ENCODE measurements around the gene SMYD3.
"Not testable (repeated sequence)": the region's sequence is repeated elsewhere in the genome, so short reads cannot be mapped to it uniquely, and the experiment has no call there.

SMYD3 gene

DNA sequence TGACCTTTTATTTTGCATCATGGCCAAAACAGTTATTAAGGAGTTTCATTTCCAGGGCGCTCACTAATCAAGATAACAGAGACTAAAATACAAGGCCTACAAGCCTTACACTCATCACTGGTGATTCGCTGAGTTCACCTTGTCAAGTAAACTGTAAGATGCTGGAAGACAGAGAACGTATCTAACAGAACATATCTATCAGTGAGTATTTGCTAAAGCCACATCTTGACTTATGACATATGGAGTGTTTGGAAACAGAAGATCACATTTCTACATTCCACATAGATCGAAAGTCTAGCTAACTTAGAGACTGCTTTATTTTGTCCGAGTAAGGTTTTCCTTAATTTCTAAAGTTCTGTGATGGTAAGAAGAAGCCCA is 506.5 kb downstream of the SMYD3 start:
- no peak for DNase-seq (ENCODE audit: low read depth in 1 of 2, low spot score in 1 of 2)

DNA sequence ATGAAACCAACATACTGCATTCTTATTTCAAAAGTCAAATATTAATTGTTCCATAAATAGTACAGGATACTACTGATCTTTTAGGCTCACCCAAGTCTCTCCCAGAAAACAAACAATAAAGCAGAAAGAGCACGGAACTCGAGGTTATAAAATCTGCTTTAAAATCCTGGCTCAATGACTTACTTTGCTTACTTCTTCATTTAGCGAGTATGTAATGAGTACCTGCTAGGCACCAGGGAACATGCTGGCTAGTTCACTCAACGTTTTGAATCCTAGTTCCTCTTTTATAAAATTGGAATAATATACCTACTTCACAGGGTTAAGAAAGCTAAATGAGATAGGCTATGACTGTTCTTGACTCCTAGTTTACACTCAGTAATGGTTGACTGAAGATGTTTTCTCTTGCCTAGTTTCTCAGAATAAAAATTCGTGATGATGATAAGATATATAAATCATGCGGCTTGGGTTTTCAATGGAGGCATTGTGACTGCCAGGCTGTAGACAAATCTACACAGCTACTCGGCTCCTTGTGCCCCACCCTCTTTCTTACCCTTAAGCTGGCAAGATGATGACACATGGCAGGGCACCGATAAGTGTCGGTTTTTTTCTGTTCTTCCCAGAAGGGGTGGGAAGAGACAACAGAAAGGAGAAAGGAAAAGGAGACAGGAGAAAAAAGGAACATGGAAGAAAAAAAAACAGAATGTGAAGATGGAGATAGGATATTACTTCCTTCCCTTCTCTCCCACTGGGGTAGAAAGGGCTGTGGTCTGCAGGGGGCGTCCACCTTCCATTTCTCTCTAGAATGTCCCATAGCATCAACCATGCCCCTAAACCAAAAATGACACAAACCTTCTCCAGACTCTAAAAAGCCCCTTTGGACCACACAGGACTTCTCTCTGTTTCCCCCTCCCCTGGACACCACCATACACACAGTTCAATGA is 507.1 kb downstream of the SMYD3 start:
- no peak for DNase-seq (ENCODE audit: low read depth in 1 of 2, low spot score in 1 of 2)

GRCh38 chr1:245997471-245998258 is 509.4 kb downstream of the SMYD3 start:
- no peak for DNase-seq (ENCODE audit: low read depth in 1 of 2, low spot score in 1 of 2)

GRCh38 chr1:245996811-245997210 is 510.3 kb downstream of the SMYD3 start:
- no peak for DNase-seq (ENCODE audit: low read depth in 1 of 2, low spot score in 1 of 2)

DNA sequence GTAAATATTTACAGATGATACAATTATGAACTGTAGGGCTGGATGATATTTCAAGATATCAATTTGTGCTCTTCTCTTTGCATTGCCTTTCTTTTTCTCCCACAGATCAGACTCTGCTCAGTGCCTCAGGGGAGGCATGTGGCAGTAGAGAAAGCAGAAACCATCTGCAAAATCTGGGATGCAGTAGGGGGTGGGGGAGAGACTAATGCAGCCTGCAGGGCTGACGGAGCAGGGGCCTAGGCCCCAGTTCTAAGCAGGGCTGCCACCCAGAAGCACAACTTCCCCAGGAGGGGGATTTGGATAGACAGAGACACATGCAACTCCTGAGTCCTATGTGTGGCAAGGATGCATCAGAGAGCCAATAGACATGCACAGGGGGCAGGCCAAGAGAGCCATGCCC is 511.6 kb downstream of the SMYD3 start:
- no peak for DNase-seq (ENCODE audit: low read depth in 1 of 2, low spot score in 1 of 2)

- DNase-seq (ENCODE audit: low read depth in 1 of 2, low spot score in 1 of 2), result no peak
These were observed 515.8 kb downstream of the SMYD3 start for GRCh38 chr1:245991266-245991665.

DNA sequence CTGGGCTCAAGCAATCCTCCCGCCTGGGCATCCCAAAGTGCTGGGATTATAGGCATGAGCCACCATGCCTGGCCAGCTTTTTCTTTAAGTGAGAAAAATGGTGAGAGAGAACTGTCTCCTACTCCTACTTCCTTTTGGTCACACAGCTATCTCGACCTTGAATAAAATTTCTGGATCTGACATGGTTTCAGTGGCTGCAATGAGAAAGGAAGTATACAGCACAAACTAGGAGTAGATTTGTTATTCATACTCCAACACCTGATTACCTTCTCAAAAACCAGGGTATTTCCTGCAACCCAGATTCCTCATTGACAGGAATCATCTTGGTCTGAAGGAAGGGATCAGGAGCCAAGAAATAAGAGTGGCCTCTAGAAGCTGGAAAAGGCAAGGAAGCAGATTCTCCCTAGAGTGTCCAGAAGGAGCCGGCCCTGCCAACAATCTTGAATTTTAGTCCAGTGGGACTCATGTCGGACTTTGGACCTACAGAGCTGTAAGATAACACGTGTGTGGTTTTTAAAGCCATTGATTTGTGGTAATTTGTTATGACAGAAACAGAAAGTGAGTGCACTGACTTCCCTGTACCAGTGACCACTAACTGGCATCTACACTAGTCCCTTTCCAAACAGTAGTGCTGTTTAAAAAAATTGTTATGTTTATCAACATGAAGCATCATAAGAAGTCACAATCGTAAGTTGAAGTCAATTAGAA is 516.6 kb downstream of the SMYD3 start:
- no peak for DNase-seq (ENCODE audit: low read depth in 1 of 2, low spot score in 1 of 2)

DNA sequence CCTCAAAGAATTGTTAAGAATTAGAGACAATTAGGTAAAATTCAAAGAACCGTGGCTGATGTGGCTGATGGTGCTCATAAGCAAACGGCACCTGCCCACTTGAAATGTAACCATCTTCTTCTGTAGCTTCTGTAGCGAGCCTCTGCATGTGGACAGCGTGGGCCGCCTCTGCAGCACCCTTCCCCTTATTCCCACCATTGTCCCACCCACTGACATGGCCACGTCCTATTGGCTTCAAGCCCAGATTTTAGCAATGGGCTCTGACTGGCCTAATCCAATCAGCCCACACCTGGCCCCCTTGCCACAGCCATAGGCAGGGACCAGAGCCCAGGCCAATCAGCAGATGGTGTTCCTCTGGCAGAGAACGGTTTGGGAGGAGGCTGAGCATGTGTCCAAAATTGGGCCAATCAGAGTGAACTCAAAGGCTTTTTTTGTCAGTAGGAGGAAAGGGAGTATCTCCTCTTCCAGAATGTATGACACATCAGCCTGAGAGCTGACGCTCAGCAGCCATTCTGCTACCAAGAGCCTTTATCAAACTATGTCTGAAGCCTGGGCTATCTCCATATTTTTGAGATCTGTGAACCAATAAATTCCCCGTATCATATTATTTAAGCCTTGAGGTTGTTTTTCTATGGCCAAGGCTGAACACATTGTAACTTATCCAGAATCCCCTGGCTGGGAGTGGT is 518.5 kb downstream of the SMYD3 start:
- no peak for DNase-seq (ENCODE audit: low read depth in 1 of 2, low spot score in 1 of 2)

GRCh38 chr1:245987997-245988392 is 519.1 kb downstream of the SMYD3 start:
- no peak for DNase-seq (ENCODE audit: low read depth in 1 of 2, low spot score in 1 of 2)

DNA sequence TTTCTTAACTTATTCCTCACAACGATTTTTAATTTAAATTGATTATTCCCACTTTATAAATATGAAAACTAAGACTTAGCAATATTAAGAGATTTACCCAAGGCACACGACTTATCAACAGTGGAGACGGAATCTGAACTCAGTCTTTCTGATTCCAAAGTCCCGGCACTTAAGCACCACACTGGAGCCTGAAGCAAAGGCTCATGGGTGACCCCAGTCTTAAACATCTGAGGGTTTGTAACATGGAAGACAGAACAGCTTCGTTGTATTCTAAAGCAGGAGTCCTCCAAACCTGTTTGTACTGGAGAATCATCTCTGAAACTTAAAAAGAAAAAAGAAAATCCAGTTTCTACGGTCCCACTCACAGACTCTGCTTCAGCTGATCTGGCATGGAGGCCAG is 519.5 kb downstream of the SMYD3 start:
- no peak for DNase-seq (ENCODE audit: low read depth in 1 of 2, low spot score in 1 of 2)

- no peak for DNase-seq (ENCODE audit: low read depth in 1 of 2, low spot score in 1 of 2)
These were observed 519.9 kb downstream of the SMYD3 start for GRCh38 chr1:245987219-245987545.

- DNase-seq (ENCODE audit: low read depth in 1 of 2, low spot score in 1 of 2), result no peak
These were observed 520.5 kb downstream of the SMYD3 start for GRCh38 chr1:245986404-245987218.

DNA sequence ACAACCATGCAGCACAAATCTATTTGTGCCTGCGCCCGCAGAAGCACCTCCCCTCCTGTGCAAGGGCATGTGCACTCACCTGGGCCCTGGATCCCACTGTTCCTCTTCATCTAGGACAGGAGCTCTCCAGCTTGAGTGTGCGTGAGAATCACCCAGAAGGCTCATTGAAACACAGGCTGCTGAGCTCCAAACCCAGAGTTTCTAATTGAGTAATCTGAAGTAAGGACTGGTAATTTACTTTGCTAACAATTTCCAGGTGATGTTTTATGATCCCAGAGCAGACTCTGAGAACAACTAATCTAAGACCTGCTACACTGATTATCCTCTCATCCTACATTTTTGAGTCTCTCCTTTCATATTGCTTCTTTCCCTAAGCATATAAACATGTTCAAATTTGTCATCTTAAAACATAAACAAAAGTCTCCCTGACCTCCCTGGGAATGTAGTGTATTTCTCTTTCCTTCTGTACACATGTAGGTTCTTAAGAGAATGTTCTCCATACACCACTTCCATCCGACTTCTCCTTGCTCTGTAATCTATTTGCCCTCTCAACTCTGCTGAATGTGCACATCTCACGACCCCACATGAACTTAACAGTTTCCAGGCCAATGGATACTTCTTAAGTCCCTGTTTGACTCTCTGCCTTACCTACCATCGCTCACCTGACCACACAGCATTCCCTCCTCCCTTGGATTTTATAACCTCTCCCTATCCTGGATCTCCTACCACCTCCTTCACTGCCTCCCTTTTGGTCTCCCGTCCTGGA is 522.5 kb downstream of the SMYD3 start:
- no peak for DNase-seq (ENCODE audit: low read depth in 1 of 2, low spot score in 1 of 2)

GRCh38 chr1:245983294-245983967 is 523.6 kb downstream of the SMYD3 start:
- no peak for DNase-seq (ENCODE audit: low read depth in 1 of 2, low spot score in 1 of 2)

DNA sequence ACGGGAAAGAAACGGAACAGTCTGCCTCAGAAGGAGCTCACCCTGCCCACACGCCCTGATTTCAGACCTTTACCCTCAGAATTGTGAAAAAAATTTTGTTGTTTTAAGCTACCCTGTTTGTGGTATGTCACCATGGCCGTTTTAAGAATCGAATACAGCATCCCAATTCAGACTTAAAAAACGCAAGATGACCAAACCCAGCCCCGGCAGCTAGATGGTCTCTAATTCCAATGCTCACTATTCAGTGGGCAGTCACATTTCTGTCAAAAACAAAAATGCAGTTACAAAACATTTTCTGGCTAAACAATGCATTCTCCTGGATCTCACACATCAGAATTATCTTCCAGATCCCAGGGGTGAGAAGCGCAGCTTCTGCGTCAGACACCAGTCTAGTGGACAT is 527.5 kb downstream of the SMYD3 start:
- no peak for DNase-seq (ENCODE audit: low read depth in 1 of 2, low spot score in 1 of 2)

DNA sequence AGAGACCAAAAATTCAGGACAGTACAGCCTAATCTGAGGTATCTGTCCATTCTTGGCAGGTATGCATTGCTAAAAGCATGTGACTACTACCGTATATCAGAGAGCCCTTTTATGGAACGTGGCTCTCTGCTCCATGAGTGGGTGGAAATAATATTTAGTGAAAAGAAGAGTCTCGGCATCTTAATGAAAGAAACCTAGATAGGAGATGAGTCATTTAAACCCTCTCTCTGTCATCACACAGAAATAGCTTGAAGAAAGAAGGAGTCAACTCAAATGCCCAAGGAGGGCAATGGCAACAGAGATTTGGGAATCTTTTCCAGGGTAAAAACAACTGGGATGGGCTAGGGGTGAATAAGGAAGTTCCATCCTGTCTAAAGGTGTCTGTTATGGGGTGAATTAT is 528.2 kb downstream of the SMYD3 start:
- DNase-seq (ENCODE audit: low read depth in 1 of 2, low spot score in 1 of 2), result no peak

DNA sequence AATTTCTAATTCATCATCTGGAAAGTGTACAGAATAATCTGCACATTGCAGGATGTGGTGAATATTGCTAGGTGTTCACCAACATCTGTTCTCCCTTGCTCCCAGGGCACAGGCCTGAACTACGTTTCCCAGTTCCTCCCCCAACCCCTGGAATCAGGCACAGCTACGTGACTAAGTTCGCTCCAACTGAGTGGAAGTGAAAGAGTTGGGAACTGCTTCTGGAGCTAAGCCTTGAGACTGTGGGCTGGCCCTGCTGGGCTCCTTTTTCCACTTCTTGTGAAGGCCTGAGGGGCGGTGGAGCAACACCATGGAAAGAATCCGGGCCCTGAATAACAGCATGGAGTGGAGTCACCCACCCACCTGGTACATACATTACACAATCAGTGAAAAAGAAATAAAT is 534.6 kb downstream of the SMYD3 start:
- DNase-seq (ENCODE audit: low read depth in 1 of 2, low spot score in 1 of 2), result no peak

GRCh38 chr1:245971711-245972085 is 535.4 kb downstream of the SMYD3 start:
- no peak for DNase-seq (ENCODE audit: low read depth in 1 of 2, low spot score in 1 of 2)

GRCh38 chr1:245971076-245971710 is 535.9 kb downstream of the SMYD3 start:
- not testable (repeated sequence) for DNase-seq (ENCODE audit: low read depth in 1 of 2, low spot score in 1 of 2)

Data from activated CD4-positive, alpha-beta T cell treated with anti-CD3 and anti-CD28 coated beads, Interleukin-2, amount 50 U/mL, for 24 hours (primary cell).